ENCODE measurements around the gene AOC3. TPM values are rescaled to one million over a fixed set of nuclear protein-coding genes. Genes with fewer than 3 reads are reported as not detected.
A peak's percentile ranks its signal among the peaks of the same experiment; 100 is the strongest.

Gene AOC3
- total and polyA plus RNA-seq, 2 donors (not counting 3 experiments of a cell fraction or from before 2014, with no cell fraction given) = 0.11 to 0.27 TPM

GRCh38 chr17:42846594-42847280 is 4.3 kb upstream of the AOC3 start:
- ChIA-PET POLR2A (no interaction called here), CTCF (interaction anchor here (1.0 to 8.9 kb wide), 3 partner anchors 82 to 151 kb away, joined by 3 to 132 read pairs (median 122); partner anchors contain the start of gene RPL27)
- Histone ChIP-seq H3K9ac (replicated peaks; ENCODE audit: extremely low read depth, insufficient read depth, low read length) (no peak overlapping the region), H3K36me3 (ENCODE audit: control insufficient read depth in 2 of 2, extremely low read depth in 1 of 2, insufficient read depth in 2 of 2, low read length in 2 of 2) (peaks cover 14 to 30% of the 10 kb centered on the region in 2 experiments), H3K9me1 (replicated peaks; ENCODE audit: control insufficient read depth, extremely low read depth, insufficient read depth, low read length) (no peaks in the 10 kb centered on the region), H2AFZ (ENCODE audit: low read depth, low read length) (no peak overlapping the region), H3K27ac (ENCODE audit: insufficient read depth, low read depth, low read length) (no peak overlapping the region), H3K4me1 (ENCODE audit: control insufficient read depth, extremely low read depth, insufficient read depth, low read length) (no peaks in the 10 kb centered on the region), H3K9me3 (replicated peaks; ENCODE audit: control insufficient read depth, insufficient read depth, low read length) (no peaks in the 10 kb centered on the region), H3K4me2 (ENCODE audit: insufficient read depth, low read length) (no peak overlapping the region), H4K20me1 (replicated peaks; ENCODE audit: control insufficient read depth, extremely low read depth, insufficient read depth, low read length) (peaks cover 2% of the 10 kb centered on the region), H3K79me2 (ENCODE audit: control insufficient read depth, insufficient read depth, low read length) (no peaks in the 10 kb centered on the region), H3K4me3 (replicated peaks in 1 of 3; ENCODE audit: insufficient read depth in 1 of 3, low read depth in 1 of 3, low read length in 3 of 3) (no peak overlapping the region), H3K27me3 (ENCODE audit: control insufficient read depth in 2 of 2, insufficient read depth in 2 of 2, low read length in 2 of 2) (peaks cover 0 to 3% of the 10 kb centered on the region in 2 experiments)
- dilution Hi-C loops (cut with MboI; ENCODE audit: extremely low pct_ligation_motif_present, low sequenced_read_pairs) = no loop called here
- DNase-seq (ENCODE audit: low read depth, low spot score) = no peak
- TF ChIP-seq EZH2 (IDR thresholded peaks at IDR 0.05; ENCODE audit: borderline replicate concordance, low read depth, low read length, severe bottlenecking) (no peak), POLR2A (IDR thresholded peaks at IDR 0.05; ENCODE audit: low read depth, low read length) (peak; percentile 28), FOS (IDR thresholded peaks at IDR 0.05; ENCODE audit: borderline replicate concordance, insufficient read depth, low read length) (no peak)
- FAIRE-seq = no peak
- BruUV-seq (replicated peaks) = no TSS peak
- intact Hi-C loops (cut with micrococcal nuclease) = no loop called here

GRCh38 chr17:42848093-42848492 is 2.9 kb upstream of the AOC3 start:
- Histone ChIP-seq H3K27me3 (ENCODE audit: control insufficient read depth in 2 of 2, insufficient read depth in 2 of 2, low read length in 2 of 2) (peaks cover 0 to 3% of the 10 kb centered on the region in 2 experiments), H3K4me3 (replicated peaks in 1 of 3; ENCODE audit: insufficient read depth in 1 of 3, low read depth in 1 of 3, low read length in 3 of 3) (no peak overlapping the region), H3K27ac (ENCODE audit: insufficient read depth, low read depth, low read length) (no peak overlapping the region), H2AFZ (ENCODE audit: low read depth, low read length) (no peak overlapping the region), H3K9me3 (replicated peaks; ENCODE audit: control insufficient read depth, insufficient read depth, low read length) (no peaks in the 10 kb centered on the region), H3K4me1 (ENCODE audit: control insufficient read depth, extremely low read depth, insufficient read depth, low read length) (no peaks in the 10 kb centered on the region), H3K4me2 (ENCODE audit: insufficient read depth, low read length) (no peak overlapping the region), H3K79me2 (ENCODE audit: control insufficient read depth, insufficient read depth, low read length) (no peaks in the 10 kb centered on the region), H4K20me1 (replicated peaks; ENCODE audit: control insufficient read depth, extremely low read depth, insufficient read depth, low read length) (no peaks in the 10 kb centered on the region), H3K9ac (replicated peaks; ENCODE audit: extremely low read depth, insufficient read depth, low read length) (no peak overlapping the region), H3K36me3 (ENCODE audit: control insufficient read depth in 2 of 2, extremely low read depth in 1 of 2, insufficient read depth in 2 of 2, low read length in 2 of 2) (peaks cover 9 to 24% of the 10 kb centered on the region in 2 experiments), H3K9me1 (replicated peaks; ENCODE audit: control insufficient read depth, extremely low read depth, insufficient read depth, low read length) (no peaks in the 10 kb centered on the region)
- no peak for DNase-seq (ENCODE audit: low read depth, low spot score)
- BruUV-seq (replicated peaks) = no TSS peak
- no peak for TF ChIP-seq POLR2AphosphoS5 (IDR thresholded peaks at IDR 0.05; ENCODE audit: insufficient read depth, low read depth, low read length)
- intact Hi-C loops (cut with micrococcal nuclease) = no loop called here
- ChIA-PET POLR2A (interaction anchor here (0.7 kb wide), 1 partner anchor 293 kb away, joined by 4 read pairs; no protein-coding TSS in a partner anchor), CTCF (interaction anchor here (0.8 to 8.9 kb wide), 7 partner anchors 11 to 98 kb away, joined by 3 to 132 read pairs (median 4); partner anchors contain the start of gene BECN1)
- FAIRE-seq = no peak
- dilution Hi-C loops (cut with MboI; ENCODE audit: extremely low pct_ligation_motif_present, low sequenced_read_pairs) = no loop called here

All from endothelial cell of umbilical vein (primary cell).